WTC11 (cell line): ENCODE data around the gene WIPF3. TPM values are rescaled to one million over a fixed set of nuclear protein-coding genes. Genes with fewer than 3 reads are reported as not detected.

Source experiments
- ATAC-seq: fragments of 200-7000 bp; cut with Tn5 transposase; 2 replicates; pipeline ENCODE4 v1.10.0; 2021; ENCODE audit warnings: mild to moderate bottlenecking, moderate library complexity
- CTCF ChIA-PET: fragments of 300-600 bp; sonication (Branson Sonifier 250); formaldehyde crosslinking; loops from one replicate; lab custom pipeline; 2021; ENCODE audit warnings: antibody characterized with exemption; lab: Charles Lee
- POLR2A ChIA-PET: fragments of 350-600 bp; sonication (Branson Sonifier 250); formaldehyde crosslinking; loops from one replicate; lab custom pipeline; 2021; ENCODE audit warnings: antibody characterized with exemption; lab: Charles Lee
- DNase-seq: peaks from one replicate; pipeline ENCODE4 v3.0.0; 2021; ENCODE audit warnings: low spot score
- H3K27ac Mint-ChIP-seq: 2 replicates; pipeline ENCODE4 v1.8.0; 2021; ENCODE audit warnings: mixed read lengths
- H3K27me3 Mint-ChIP-seq: 2 replicates; pipeline ENCODE4 v1.8.0; 2021; ENCODE audit warnings: low read depth, mild to moderate bottlenecking, moderate library complexity, mixed read lengths
- H3K36me3 Mint-ChIP-seq: 2 replicates; pipeline ENCODE4 v1.8.0; 2021; ENCODE audit warnings: mixed read lengths
- H3K4me1 Mint-ChIP-seq: 2 replicates; pipeline ENCODE4 v1.8.0; 2022; ENCODE audit warnings: mixed read lengths
- H3K4me3 Mint-ChIP-seq: 2 replicates; pipeline ENCODE4 v1.8.0; 2021; ENCODE audit warnings: mild to moderate bottlenecking, moderate library complexity, mixed read lengths
- H3K9me3 Mint-ChIP-seq: 2 replicates; pipeline ENCODE4 v1.8.0; 2021; ENCODE audit warnings: mixed read lengths
- AR ChIP-seq: fragments of 250-450 bp; sonication (Bioruptor Pico); IDR thresholded peaks from 2 replicates; pipeline ENCODE4 v1.9.0; 2021; ENCODE audit warnings: mild to moderate bottlenecking
- ATF1 ChIP-seq: sonication (generic); formaldehyde crosslinking; IDR thresholded peaks from 2 replicates; pipeline ENCODE4 v1.8.1; 2023; ENCODE audit warnings: mild to moderate bottlenecking, moderate library complexity, missing genetic modification reagents
- ATF3 ChIP-seq: sonication (generic); formaldehyde crosslinking; conservative IDR thresholded peaks from 2 replicates; pipeline ENCODE4 v1.8.1; 2022; ENCODE audit warnings: mild to moderate bottlenecking, missing genetic modification reagents
- EMX1 ChIP-seq: fragments of 250-450 bp; sonication (Bioruptor Pico); IDR thresholded peaks from 2 replicates; pipeline ENCODE4 v1.8.0; 2021; ENCODE audit warnings: mild to moderate bottlenecking
- FOXK1 ChIP-seq: sonication (generic); formaldehyde crosslinking; IDR thresholded peaks from 2 replicates; pipeline ENCODE4 v1.8.0; 2022; ENCODE audit warnings: mild to moderate bottlenecking, moderate library complexity, missing genetic modification reagents
- FOXP1 ChIP-seq: sonication (generic); formaldehyde crosslinking; IDR thresholded peaks from 2 replicates; pipeline ENCODE4 v1.8.0; 2022; ENCODE audit warnings: missing genetic modification reagents, mild to moderate bottlenecking, moderate library complexity, borderline replicate concordance
- IRF2 ChIP-seq: sonication (generic); formaldehyde crosslinking; IDR thresholded peaks from 2 replicates; pipeline ENCODE4 v1.8.0; 2022; ENCODE audit warnings: low read depth, missing genetic modification reagents, borderline replicate concordance
- MAX ChIP-seq: sonication (generic); formaldehyde crosslinking; IDR thresholded peaks from 2 replicates; pipeline ENCODE4 v1.8.0; 2022; ENCODE audit warnings: mild to moderate bottlenecking, missing genetic modification reagents
- NFATC4 ChIP-seq: fragments of 250-450 bp; sonication (Bioruptor Pico); IDR thresholded peaks from 2 replicates; pipeline ENCODE4 v1.9.0; 2021; ENCODE audit warnings: mild to moderate bottlenecking
- RORB ChIP-seq: fragments of 250-450 bp; sonication (Bioruptor Pico); IDR thresholded peaks from 2 replicates; pipeline ENCODE4 v1.9.0; 2021; ENCODE audit warnings: mild to moderate bottlenecking
- SP1 ChIP-seq: sonication (generic); formaldehyde crosslinking; conservative IDR thresholded peaks from 2 replicates; pipeline ENCODE4 v1.8.1; 2022; ENCODE audit warnings: missing genetic modification reagents
- ZMAT4 ChIP-seq: fragments of 250-450 bp; sonication (Bioruptor Pico); IDR thresholded peaks from 2 replicates; pipeline ENCODE4 v1.9.0; 2021; ENCODE audit warnings: mild to moderate bottlenecking
- ZNF121 ChIP-seq: sonication (generic); formaldehyde crosslinking; IDR thresholded peaks from 2 replicates; pipeline ENCODE4 v1.8.0; 2023; ENCODE audit warnings: missing genetic modification reagents
- ZNF396 ChIP-seq: fragments of 250-450 bp; sonication (Bioruptor Pico); IDR thresholded peaks from 2 replicates; pipeline ENCODE4 v1.8.0; 2021; ENCODE audit warnings: mild to moderate bottlenecking, moderate library complexity, borderline replicate concordance
- total RNA-seq: library from RNA; stranded (reverse); gene quantifications from 3 replicates; pipeline ENCODE4 v1.2.3, GENCODE V29; 2021
- TF ChIP-seq, protein P1 (sequence below): fragments of 250-450 bp; sonication (Bioruptor Pico); IDR thresholded peaks from 2 replicates; pipeline ENCODE4 v1.9.0; 2021; ENCODE audit warnings: moderate library complexity, mild to moderate bottlenecking, inconsistent platforms, borderline replicate concordance
- TF ChIP-seq, protein P2 (sequence below): sonication (generic); formaldehyde crosslinking; IDR thresholded peaks from 2 replicates; pipeline ENCODE4 v1.8.1; 2023; ENCODE audit warnings: mild to moderate bottlenecking, moderate library complexity, missing genetic modification reagents
- TF ChIP-seq, protein P3 (sequence below): sonication (generic); formaldehyde crosslinking; IDR thresholded peaks from 2 replicates; pipeline ENCODE4 v1.8.1; 2023; ENCODE audit warnings: mild to moderate bottlenecking, missing genetic modification reagents, moderate library complexity
- TF ChIP-seq, protein P4 (sequence below): sonication (generic); formaldehyde crosslinking; IDR thresholded peaks from 2 replicates; pipeline ENCODE4 v1.8.0; 2023; ENCODE audit warnings: missing genetic modification reagents, mild to moderate bottlenecking, borderline replicate concordance
- TF ChIP-seq, protein P5 (sequence below): sonication (generic); formaldehyde crosslinking; IDR thresholded peaks from 2 replicates; pipeline ENCODE4 v1.8.1; 2022; ENCODE audit warnings: mild to moderate bottlenecking, moderate library complexity, missing genetic modification reagents
- TF ChIP-seq, protein P6 (sequence below): sonication (generic); formaldehyde crosslinking; IDR thresholded peaks from 2 replicates; pipeline ENCODE4 v1.8.0; 2022; ENCODE audit warnings: missing genetic modification reagents

The WIPF3 gene
- total RNA-seq, 1 experiment from 2014 or later = 9.9 TPM

- POLR2A ChIA-PET = no interaction called here
- CTCF ChIA-PET = interaction anchor here (0.9 to 3.7 kb wide), 3 partner anchors 27 to 112 kb away, joined by 3 to 19 read pairs (median 3); no protein-coding TSS in a partner anchor
- ATAC-seq (no peak), DNase-seq (no peak)
- Mint-ChIP-seq H3K36me3 (peaks cover 60% of the 10 kb centered on the region), H3K4me1 (no peaks in the 10 kb centered on the region), H3K27ac (no peak overlapping the region), H3K9me3 (no peaks in the 10 kb centered on the region), H3K27me3 (no peaks in the 10 kb centered on the region), H3K4me3 (no peak overlapping the region)
- TF ChIP-seq NFATC4 (no peak), RORB (CRISPR knock-in tag) (no peak), FOXK1 (no peak), ZMAT4 (CRISPR knock-in tag) (no peak), MAX (CRISPR knock-in tag) (no peak), EMX1 (no peak), ZNF396 (CRISPR knock-in tag) (no peak), FOXP1 (CRISPR knock-in tag) (no peak), ATF3 (no peak), ZNF121 (no peak), ATF1 (CRISPR knock-in tag) (no peak), AR (CRISPR knock-in tag) (no peak), SP1 (CRISPR knock-in tag) (no peak), IRF2 (CRISPR knock-in tag) (no peak)
- TF ChIP-seq, protein P1, sequence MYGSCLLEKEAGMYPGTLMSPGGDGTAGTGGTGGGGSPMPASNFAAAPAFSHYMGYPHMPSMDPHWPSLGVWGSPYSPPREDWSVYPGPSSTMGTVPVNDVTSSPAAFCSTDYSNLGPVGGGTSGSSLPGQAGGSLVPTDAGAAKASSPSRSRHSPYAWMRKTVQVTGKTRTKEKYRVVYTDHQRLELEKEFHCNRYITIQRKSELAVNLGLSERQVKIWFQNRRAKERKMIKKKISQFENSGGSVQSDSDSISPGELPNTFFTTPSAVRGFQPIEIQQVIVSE (CRISPR knock-in tag) = no peak
- TF ChIP-seq, protein P2, sequence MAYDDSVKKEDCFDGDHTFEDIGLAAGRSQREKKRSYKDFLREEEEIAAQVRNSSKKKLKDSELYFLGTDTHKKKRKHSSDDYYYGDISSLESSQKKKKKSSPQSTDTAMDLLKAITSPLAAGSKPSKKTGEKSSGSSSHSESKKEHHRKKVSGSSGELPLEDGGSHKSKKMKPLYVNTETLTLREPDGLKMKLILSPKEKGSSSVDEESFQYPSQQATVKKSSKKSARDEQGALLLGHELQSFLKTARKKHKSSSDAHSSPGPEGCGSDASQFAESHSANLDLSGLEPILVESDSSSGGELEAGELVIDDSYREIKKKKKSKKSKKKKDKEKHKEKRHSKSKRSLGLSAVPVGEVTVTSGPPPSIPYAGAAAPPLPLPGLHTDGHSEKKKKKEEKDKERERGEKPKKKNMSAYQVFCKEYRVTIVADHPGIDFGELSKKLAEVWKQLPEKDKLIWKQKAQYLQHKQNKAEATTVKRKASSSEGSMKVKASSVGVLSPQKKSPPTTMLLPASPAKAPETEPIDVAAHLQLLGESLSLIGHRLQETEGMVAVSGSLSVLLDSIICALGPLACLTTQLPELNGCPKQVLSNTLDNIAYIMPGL (CRISPR knock-in tag) = no peak
- TF ChIP-seq, protein P3, sequence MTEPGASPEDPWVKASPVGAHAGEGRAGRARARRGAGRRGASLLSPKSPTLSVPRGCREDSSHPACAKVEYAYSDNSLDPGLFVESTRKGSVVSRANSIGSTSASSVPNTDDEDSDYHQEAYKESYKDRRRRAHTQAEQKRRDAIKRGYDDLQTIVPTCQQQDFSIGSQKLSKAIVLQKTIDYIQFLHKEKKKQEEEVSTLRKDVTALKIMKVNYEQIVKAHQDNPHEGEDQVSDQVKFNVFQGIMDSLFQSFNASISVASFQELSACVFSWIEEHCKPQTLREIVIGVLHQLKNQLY (CRISPR knock-in tag) = no peak
- TF ChIP-seq, protein P4, sequence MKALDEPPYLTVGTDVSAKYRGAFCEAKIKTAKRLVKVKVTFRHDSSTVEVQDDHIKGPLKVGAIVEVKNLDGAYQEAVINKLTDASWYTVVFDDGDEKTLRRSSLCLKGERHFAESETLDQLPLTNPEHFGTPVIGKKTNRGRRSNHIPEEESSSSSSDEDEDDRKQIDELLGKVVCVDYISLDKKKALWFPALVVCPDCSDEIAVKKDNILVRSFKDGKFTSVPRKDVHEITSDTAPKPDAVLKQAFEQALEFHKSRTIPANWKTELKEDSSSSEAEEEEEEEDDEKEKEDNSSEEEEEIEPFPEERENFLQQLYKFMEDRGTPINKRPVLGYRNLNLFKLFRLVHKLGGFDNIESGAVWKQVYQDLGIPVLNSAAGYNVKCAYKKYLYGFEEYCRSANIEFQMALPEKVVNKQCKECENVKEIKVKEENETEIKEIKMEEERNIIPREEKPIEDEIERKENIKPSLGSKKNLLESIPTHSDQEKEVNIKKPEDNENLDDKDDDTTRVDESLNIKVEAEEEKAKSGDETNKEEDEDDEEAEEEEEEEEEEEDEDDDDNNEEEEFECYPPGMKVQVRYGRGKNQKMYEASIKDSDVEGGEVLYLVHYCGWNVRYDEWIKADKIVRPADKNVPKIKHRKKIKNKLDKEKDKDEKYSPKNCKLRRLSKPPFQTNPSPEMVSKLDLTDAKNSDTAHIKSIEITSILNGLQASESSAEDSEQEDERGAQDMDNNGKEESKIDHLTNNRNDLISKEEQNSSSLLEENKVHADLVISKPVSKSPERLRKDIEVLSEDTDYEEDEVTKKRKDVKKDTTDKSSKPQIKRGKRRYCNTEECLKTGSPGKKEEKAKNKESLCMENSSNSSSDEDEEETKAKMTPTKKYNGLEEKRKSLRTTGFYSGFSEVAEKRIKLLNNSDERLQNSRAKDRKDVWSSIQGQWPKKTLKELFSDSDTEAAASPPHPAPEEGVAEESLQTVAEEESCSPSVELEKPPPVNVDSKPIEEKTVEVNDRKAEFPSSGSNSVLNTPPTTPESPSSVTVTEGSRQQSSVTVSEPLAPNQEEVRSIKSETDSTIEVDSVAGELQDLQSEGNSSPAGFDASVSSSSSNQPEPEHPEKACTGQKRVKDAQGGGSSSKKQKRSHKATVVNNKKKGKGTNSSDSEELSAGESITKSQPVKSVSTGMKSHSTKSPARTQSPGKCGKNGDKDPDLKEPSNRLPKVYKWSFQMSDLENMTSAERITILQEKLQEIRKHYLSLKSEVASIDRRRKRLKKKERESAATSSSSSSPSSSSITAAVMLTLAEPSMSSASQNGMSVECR = no peak
- TF ChIP-seq, protein P5, sequence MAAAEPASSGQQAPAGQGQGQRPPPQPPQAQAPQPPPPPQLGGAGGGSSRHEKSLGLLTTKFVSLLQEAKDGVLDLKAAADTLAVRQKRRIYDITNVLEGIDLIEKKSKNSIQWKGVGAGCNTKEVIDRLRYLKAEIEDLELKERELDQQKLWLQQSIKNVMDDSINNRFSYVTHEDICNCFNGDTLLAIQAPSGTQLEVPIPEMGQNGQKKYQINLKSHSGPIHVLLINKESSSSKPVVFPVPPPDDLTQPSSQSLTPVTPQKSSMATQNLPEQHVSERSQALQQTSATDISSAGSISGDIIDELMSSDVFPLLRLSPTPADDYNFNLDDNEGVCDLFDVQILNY (CRISPR knock-in tag) = no peak
- TF ChIP-seq, protein P6, sequence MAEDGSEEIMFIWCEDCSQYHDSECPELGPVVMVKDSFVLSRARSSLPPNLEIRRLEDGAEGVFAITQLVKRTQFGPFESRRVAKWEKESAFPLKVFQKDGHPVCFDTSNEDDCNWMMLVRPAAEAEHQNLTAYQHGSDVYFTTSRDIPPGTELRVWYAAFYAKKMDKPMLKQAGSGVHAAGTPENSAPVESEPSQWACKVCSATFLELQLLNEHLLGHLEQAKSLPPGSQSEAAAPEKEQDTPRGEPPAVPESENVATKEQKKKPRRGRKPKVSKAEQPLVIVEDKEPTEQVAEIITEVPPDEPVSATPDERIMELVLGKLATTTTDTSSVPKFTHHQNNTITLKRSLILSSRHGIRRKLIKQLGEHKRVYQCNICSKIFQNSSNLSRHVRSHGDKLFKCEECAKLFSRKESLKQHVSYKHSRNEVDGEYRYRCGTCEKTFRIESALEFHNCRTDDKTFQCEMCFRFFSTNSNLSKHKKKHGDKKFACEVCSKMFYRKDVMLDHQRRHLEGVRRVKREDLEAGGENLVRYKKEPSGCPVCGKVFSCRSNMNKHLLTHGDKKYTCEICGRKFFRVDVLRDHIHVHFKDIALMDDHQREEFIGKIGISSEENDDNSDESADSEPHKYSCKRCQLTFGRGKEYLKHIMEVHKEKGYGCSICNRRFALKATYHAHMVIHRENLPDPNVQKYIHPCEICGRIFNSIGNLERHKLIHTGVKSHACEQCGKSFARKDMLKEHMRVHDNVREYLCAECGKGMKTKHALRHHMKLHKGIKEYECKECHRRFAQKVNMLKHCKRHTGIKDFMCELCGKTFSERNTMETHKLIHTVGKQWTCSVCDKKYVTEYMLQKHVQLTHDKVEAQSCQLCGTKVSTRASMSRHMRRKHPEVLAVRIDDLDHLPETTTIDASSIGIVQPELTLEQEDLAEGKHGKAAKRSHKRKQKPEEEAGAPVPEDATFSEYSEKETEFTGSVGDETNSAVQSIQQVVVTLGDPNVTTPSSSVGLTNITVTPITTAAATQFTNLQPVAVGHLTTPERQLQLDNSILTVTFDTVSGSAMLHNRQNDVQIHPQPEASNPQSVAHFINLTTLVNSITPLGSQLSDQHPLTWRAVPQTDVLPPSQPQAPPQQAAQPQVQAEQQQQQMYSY (CRISPR knock-in tag) = no peak
Measured at GRCh38 chr7:29950480-29950879, 144.2 kb downstream of the WIPF3 start.
